B cell (primary cell): ENCODE data around the gene TRIM66. TPM values are rescaled to one million over a fixed set of nuclear protein-coding genes. Genes with fewer than 3 reads are reported as not detected.

Experiments used
- ATAC-seq: fragments of 200-7000 bp; cut with Tn5 transposase; one replicate; pipeline ENCODE4 v1.10.0; 2021; ENCODE audit warnings: low read depth, mild to moderate bottlenecking, moderate number of reproducible peaks, moderate library complexity
- CTCF ChIA-PET: fragments of 350-600 bp; sonication (Branson Sonifier 250); formaldehyde crosslinking; loops from one replicate; lab custom pipeline; 2021; ENCODE audit warnings: antibody characterized with exemption, inconsistent platforms; lab: Charles Lee
- POLR2A ChIA-PET: fragments of 350-600 bp; sonication (Branson Sonifier 250); formaldehyde crosslinking; loops from one replicate; lab custom pipeline; 2021; ENCODE audit warnings: antibody characterized with exemption; lab: Charles Lee
- DNase-seq: peaks from one replicate; pipeline ENCODE4 v3.0.0; 2013
- H2AFZ ChIP-seq: 2 replicates; pipeline ENCODE4 v1.6.1; 2012; ENCODE audit warnings: mild to moderate bottlenecking, low read depth, low read length; ENCODE audit not compliant: insufficient read depth, poor library complexity, severe bottlenecking
- H3K27ac ChIP-seq, 2 donors: 1 replicate in 1 of 2; 2 replicates in 1 of 2; pipeline ENCODE4 v1.5.1; 2012 to 2013; ENCODE audit warnings: low read length in 2 of 2, mild to moderate bottlenecking in 2 of 2, moderate library complexity in 1 of 2
- H3K27me3 ChIP-seq, 4 experiments: fragments of 200-600 bp in 1 of 4; sonication (generic) in 1 of 4; replicated peaks in 1 of 4; 1 replicate in 2 of 4; 2 replicates in 2 of 4; pipeline versions ENCODE4 v1.6.1 to v1.7.0; 2013 to 2016; ENCODE audit warnings: low read length in 3 of 4, mild to moderate bottlenecking in 2 of 4, mixed read lengths in 1 of 4, moderate library complexity in 1 of 4; ENCODE audit not compliant: insufficient read depth in 4 of 4, control insufficient read depth in 3 of 4; ENCODE audit errors: control extremely low read depth in 1 of 4
- H3K36me3 ChIP-seq, 2 experiments: replicated peaks in 1 of 2; 1 replicate in 1 of 2; 2 replicates in 1 of 2; pipeline versions ENCODE4 v1.6.1 to v1.7.1; 2013; ENCODE audit warnings: low read length in 1 of 2; ENCODE audit not compliant: insufficient read depth in 2 of 2, control insufficient read depth in 1 of 2; ENCODE audit errors: control extremely low read depth in 1 of 2, extremely low read depth in 1 of 2
- H3K4me1 ChIP-seq, 2 donors: fragments of 200-600 bp in 1 of 2; sonication (generic) in 1 of 2; 1 replicate in 1 of 2; 2 replicates in 1 of 2; pipeline versions ENCODE4 v1.5.1 to v1.6.1; 2013 to 2017; ENCODE audit warnings: low read length in 2 of 2; ENCODE audit not compliant: control insufficient read depth in 2 of 2, insufficient read depth in 2 of 2
- H3K4me2 ChIP-seq: replicated peaks from 2 replicates; pipeline ENCODE3; 2012; ENCODE audit warnings: mild to moderate bottlenecking, low read depth, low read length; ENCODE audit not compliant: poor library complexity, severe bottlenecking
- H3K4me3 ChIP-seq, 5 experiments: fragments of 200-600 bp in 1 of 5; sonication (generic) in 1 of 5; 1 replicate in 3 of 5; 2 replicates in 2 of 5; pipeline versions ENCODE4 v1.5.1 to v1.7.0; 2011 to 2016; ENCODE audit warnings: low read length in 4 of 5, mild to moderate bottlenecking in 4 of 5, low read depth in 2 of 5, control low read depth in 1 of 5, moderate library complexity in 1 of 5; ENCODE audit not compliant: insufficient read depth in 1 of 5; ENCODE audit errors: control extremely low read depth in 1 of 5, extremely low read depth in 1 of 5
- H3K79me2 ChIP-seq: fragments of 200-600 bp; sonication (generic); one replicate; pipeline ENCODE4 v1.6.0; 2016; ENCODE audit warnings: low read length; ENCODE audit not compliant: control insufficient read depth, insufficient read depth
- H3K9ac ChIP-seq: fragments of 200-600 bp; sonication (generic); 2 replicates; pipeline ENCODE4 v1.6.1; 2017; ENCODE audit warnings: mild to moderate bottlenecking, low read length, moderate library complexity
- H3K9me3 ChIP-seq, 3 donors: one replicate each; pipeline versions ENCODE4 v1.6.1 to v1.7.1; 2013; ENCODE audit warnings: low read length in 2 of 3; ENCODE audit not compliant: control insufficient read depth in 2 of 3, insufficient read depth in 1 of 3; ENCODE audit errors: control extremely low read depth in 1 of 3
- H4K20me1 ChIP-seq: 2 replicates; pipeline ENCODE4 v1.6.0; 2012; ENCODE audit warnings: mild to moderate bottlenecking, low read length; ENCODE audit not compliant: insufficient read depth, control insufficient read depth, poor library complexity, severe bottlenecking
- H3K27ac Mint-ChIP-seq: one replicate; pipeline ENCODE4 v1.8.0; 2021; ENCODE audit warnings: mixed read lengths
- H3K27me3 Mint-ChIP-seq: one replicate; pipeline ENCODE4 v1.8.0; 2021; ENCODE audit warnings: mixed read lengths
- H3K4me1 Mint-ChIP-seq: one replicate; pipeline ENCODE4 v1.8.0; 2021; ENCODE audit warnings: mixed read lengths
- H3K4me3 Mint-ChIP-seq: one replicate; pipeline ENCODE4 v1.8.0; 2021; ENCODE audit warnings: mixed read lengths
- H3K9me3 Mint-ChIP-seq: one replicate; pipeline ENCODE4 v1.8.0; 2022; ENCODE audit warnings: mixed read lengths; ENCODE audit not compliant: insufficient read depth
- CTCF ChIP-seq: fragments of 200-600 bp; IDR thresholded peaks from one replicate; pipeline ENCODE4 v1.8.0; 2022; ENCODE audit warnings: antibody characterized with exemption, mild to moderate bottlenecking
- EZH2 ChIP-seq: IDR thresholded peaks from 2 replicates; pipeline ENCODE4 v1.6.1; 2012; ENCODE audit warnings: borderline replicate concordance, low read depth, mild to moderate bottlenecking, moderate library complexity, low read length; ENCODE audit not compliant: insufficient read depth, poor library complexity, severe bottlenecking
- WGBS: methylation state at CpG from one replicate; pipeline ENCODE4 v1.1.5; 2013; ENCODE audit warnings: missing lambda C conversion rate; ENCODE audit not compliant: insufficient coverage; 5-methylcytosine and 5-hydroxymethylcytosine counted together
- intact Hi-C: fragments of 100-400 bp; cut with micrococcal nuclease; formaldehyde crosslinking; loops from one replicate; pipeline ENCODE4 v1.10.0; 2022
- polyA plus RNA-seq: library from polyadenylated mRNA; depleted of rRNA; stranded (reverse); fragments of >200 nt; gene quantifications from 2 replicates; pipeline ENCODE4 v1.2.3, GENCODE V29; 2012
- total RNA-seq, 2 donors: library from RNA; stranded (reverse); fragments of 120-200 nt in 1 of 2; gene quantifications; 1 replicate in 1 of 2; 2 replicates in 1 of 2; pipeline versions ENCODE4 v1.2.3 to v1.2.4, GENCODE V29; 2013 to 2022

Gene TRIM66
- total and polyA plus RNA-seq, 2 donors (not counting 1 experiment from before 2014, with no cell fraction given) = 11.1 to 21.1 TPM

GRCh38 chr11:8714622-8715225 is 32.3 kb upstream of the TRIM66 start:
- no peak for TF ChIP-seq EZH2
- no peak for TF ChIP-seq CTCF
- Histone ChIP-seq H4K20me1 (no peaks in the 10 kb centered on the region), H3K79me2 (no peaks in the 10 kb centered on the region), H3K4me1 (peaks cover 15 to 17% of the 10 kb centered on the region in 2 donors), H3K4me2 (no peak overlapping the region), H3K27me3 (no peaks in the 10 kb centered on the region), H3K9me3 (no peaks in the 10 kb centered on the region), H3K9ac (no peak overlapping the region), H3K4me3 (no peak overlapping the region), H3K27ac (no peak overlapping the region), H2AFZ (no peak overlapping the region), H3K36me3 (no peaks in the 10 kb centered on the region)
- intact Hi-C loops = no loop called here
- Mint-ChIP-seq H3K27me3 (no peaks in the 10 kb centered on the region), H3K4me1 (peaks cover 18% of the 10 kb centered on the region), H3K4me3 (no peak overlapping the region), H3K9me3 (no peaks in the 10 kb centered on the region), H3K27ac (no peak overlapping the region)
- ChIA-PET CTCF (no interaction called here), POLR2A (no interaction called here)
- 55% methylated on average over 3 of the region's 4 CpGs for WGBS
- DNase-seq = no peak
- no peak for ATAC-seq

GRCh38 chr11:8713760-8714454 is 31.4 kb upstream of the TRIM66 start:
- intact Hi-C loops = no loop called here
- H4K20me1 ChIP-seq = no peaks in the 10 kb centered on the region
- DNase-seq (no peak), ATAC-seq (no peak)
- CTCF ChIA-PET = no interaction called here
- H3K9me3 ChIP-seq = no peaks in the 10 kb centered on the region
- H3K4me2 ChIP-seq = no peak overlapping the region
- POLR2A ChIA-PET = no interaction called here
- Mint-ChIP-seq H3K27me3 (no peaks in the 10 kb centered on the region), H3K27ac (no peak overlapping the region), H3K9me3 (no peaks in the 10 kb centered on the region), H3K4me1 (peaks cover 18% of the 10 kb centered on the region), H3K4me3 (no peak overlapping the region)
- no peaks in the 10 kb centered on the region for H3K36me3 ChIP-seq
- no peaks in the 10 kb centered on the region for H3K27me3 ChIP-seq
- TF ChIP-seq EZH2 (no peak), CTCF (no peak)
- H3K79me2 ChIP-seq = no peaks in the 10 kb centered on the region
- peaks cover 15 to 17% of the 10 kb centered on the region in 2 donors for H3K4me1 ChIP-seq
- H3K27ac ChIP-seq = no peak overlapping the region
- H3K9ac ChIP-seq = no peak overlapping the region
- H3K4me3 ChIP-seq = no peak overlapping the region
- H2AFZ ChIP-seq = no peak overlapping the region
- WGBS = 98% methylated on average over 8 of the region's 8 CpGs
